Mesenchymal stem cell (in vitro differentiated cells and primary cell): ENCODE measurements around the gene HPD.

Source experiments
- DNase-seq: peaks from one replicate; pipeline ENCODE4 v3.0.0-alpha.2; 2013
- H2AFZ ChIP-seq: one replicate; pipeline ENCODE4 v1.6.1; 2013; ENCODE audit warnings: low read depth, mild to moderate bottlenecking, control low read depth, inconsistent platforms, low read length, moderate library complexity
- H2AK5ac ChIP-seq: 2 replicates; pipeline ENCODE4 v1.6.1; 2013; ENCODE audit warnings: low read length, moderate library complexity, mild to moderate bottlenecking, inconsistent platforms; ENCODE audit not compliant: severe bottlenecking
- H2BK120ac ChIP-seq: one replicate; pipeline ENCODE4 v1.6.1; 2013; ENCODE audit warnings: low read depth, mild to moderate bottlenecking, inconsistent platforms, low read length, moderate library complexity
- H2BK12ac ChIP-seq, 2 experiments: one replicate each; pipeline ENCODE4 v1.6.1; 2013; ENCODE audit warnings: inconsistent platforms in 2 of 2, low read length in 2 of 2, mild to moderate bottlenecking in 2 of 2, moderate library complexity in 2 of 2, control low read depth in 1 of 2
- H2BK15ac ChIP-seq: one replicate; pipeline ENCODE4 v1.6.1; 2013; ENCODE audit warnings: mild to moderate bottlenecking, low read depth, inconsistent platforms; ENCODE audit not compliant: poor library complexity, severe bottlenecking
- H2BK5ac ChIP-seq: 2 replicates; pipeline ENCODE4 v1.6.1; 2013; ENCODE audit warnings: low read depth, mild to moderate bottlenecking, low read length, control low read depth, inconsistent platforms; ENCODE audit not compliant: poor library complexity, severe bottlenecking
- H3K14ac ChIP-seq, 2 experiments: one replicate each; pipeline ENCODE4 v1.6.1; 2013; ENCODE audit warnings: inconsistent platforms in 2 of 2, low read length in 2 of 2, control low read depth in 1 of 2, mild to moderate bottlenecking in 1 of 2, moderate library complexity in 1 of 2
- H3K18ac ChIP-seq, 2 experiments: one replicate each; pipeline ENCODE4 v1.6.1; 2013; ENCODE audit warnings: inconsistent platforms in 2 of 2, low read length in 2 of 2, control low read depth in 1 of 2, low read depth in 1 of 2, mild to moderate bottlenecking in 1 of 2
- H3K23ac ChIP-seq, 2 experiments: one replicate each; pipeline ENCODE4 v1.6.1; 2013; ENCODE audit warnings: inconsistent platforms in 2 of 2, low read length in 2 of 2, mild to moderate bottlenecking in 2 of 2, moderate library complexity in 2 of 2, control low read depth in 1 of 2
- H3K27ac ChIP-seq: 2 replicates; pipeline ENCODE4 v1.5.1; 2013; ENCODE audit warnings: mild to moderate bottlenecking, moderate library complexity, low read length, control low read depth, inconsistent platforms; ENCODE audit not compliant: poor library complexity, severe bottlenecking
- H3K27me3 ChIP-seq, 2 experiments: 2 replicates each; pipeline versions ENCODE4 v1.6.1 to v1.7.0; 2013; ENCODE audit warnings: low read length in 2 of 2, mild to moderate bottlenecking in 2 of 2, moderate library complexity in 2 of 2, control low read depth in 1 of 2, inconsistent platforms in 1 of 2; ENCODE audit not compliant: control insufficient read depth in 1 of 2, insufficient read depth in 1 of 2
- H3K36me3 ChIP-seq, 2 experiments: 2 replicates each; pipeline versions ENCODE4 v1.6.1 to v1.7.0; 2013; ENCODE audit warnings: low read length in 2 of 2, control low read depth in 1 of 2, inconsistent platforms in 1 of 2, low read depth in 1 of 2, mild to moderate bottlenecking in 1 of 2; ENCODE audit not compliant: insufficient read depth in 2 of 2, control insufficient read depth in 1 of 2
- H3K4ac ChIP-seq, 2 experiments: one replicate each; pipeline ENCODE4 v1.6.1; 2013; ENCODE audit warnings: inconsistent platforms in 2 of 2, low read length in 2 of 2, mild to moderate bottlenecking in 2 of 2, moderate library complexity in 2 of 2, control low read depth in 1 of 2, low read depth in 1 of 2
- H3K4me1 ChIP-seq: 2 replicates; pipeline ENCODE4 v1.6.1; 2013; ENCODE audit warnings: low read depth, low read length, control low read depth; ENCODE audit not compliant: control insufficient read depth, insufficient read depth
- H3K4me2 ChIP-seq: 2 replicates; pipeline ENCODE4 v1.6.1; 2013; ENCODE audit warnings: low read length, mild to moderate bottlenecking, inconsistent platforms; ENCODE audit not compliant: poor library complexity, severe bottlenecking
- H3K4me3 ChIP-seq, 2 experiments: 2 replicates each; pipeline versions ENCODE4 v1.5.1 to v1.7.0; 2013; ENCODE audit warnings: low read length in 2 of 2, mild to moderate bottlenecking in 2 of 2, control low read depth in 1 of 2, low read depth in 1 of 2; ENCODE audit not compliant: insufficient read depth in 1 of 2
- H3K79me1 ChIP-seq: replicated peaks from 2 replicates; pipeline ENCODE4 v1.6.1; 2013; ENCODE audit warnings: mild to moderate bottlenecking, control low read depth, low read length, inconsistent platforms; ENCODE audit not compliant: poor library complexity, severe bottlenecking
- H3K9ac ChIP-seq: 2 replicates; pipeline ENCODE4 v1.7.0; 2013; ENCODE audit warnings: mild to moderate bottlenecking, low read length, moderate library complexity
- H3K9me3 ChIP-seq: 2 replicates; pipeline ENCODE4 v1.7.0; 2013; ENCODE audit warnings: mild to moderate bottlenecking, low read length; ENCODE audit not compliant: control insufficient read depth
- H4K8ac ChIP-seq: one replicate; pipeline ENCODE4 v1.6.1; 2013; ENCODE audit warnings: inconsistent platforms, mild to moderate bottlenecking, low read length, moderate library complexity
- H4K91ac ChIP-seq: one replicate; pipeline ENCODE4 v1.6.1; 2013; ENCODE audit warnings: mild to moderate bottlenecking, low read length, inconsistent platforms
- WGBS: methylation state at CpG from one replicate; pipeline ENCODE4 v1.1.7; 2013; ENCODE audit warnings: mixed read lengths; 5-methylcytosine and 5-hydroxymethylcytosine counted together

The HPD gene

DNA sequence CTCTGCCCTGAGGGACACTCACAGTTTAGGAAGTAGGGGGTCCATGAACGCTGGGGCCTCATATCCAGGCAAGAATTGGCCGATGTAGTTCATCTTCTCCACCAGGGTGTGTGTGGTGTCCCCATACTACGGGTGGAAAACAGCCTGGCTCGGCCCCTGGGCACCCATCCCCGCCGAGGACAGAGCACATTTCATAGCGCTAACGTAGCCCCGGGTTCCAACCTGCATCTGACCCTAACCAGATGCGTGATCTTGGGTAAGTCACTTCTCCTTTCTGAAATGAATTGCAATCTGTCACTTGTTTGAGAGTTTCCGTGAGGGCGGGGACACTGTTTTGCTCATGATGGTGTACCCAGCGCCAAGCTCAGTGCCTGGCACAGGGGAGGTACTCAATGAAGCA, 9.0 kb downstream of the HPD start:
- no peak overlapping the region for H3K4ac ChIP-seq
- no peak overlapping the region for H2BK15ac ChIP-seq
- DNase-seq = no peak
- no peaks in the 10 kb centered on the region for H3K79me1 ChIP-seq
- H3K27ac ChIP-seq = no peak overlapping the region
- 82% methylated on average over 13 of the region's 13 CpGs for WGBS
- H3K9ac ChIP-seq = no peak overlapping the region
- no peak overlapping the region for H2BK12ac ChIP-seq
- H3K18ac ChIP-seq = no peak overlapping the region
- H2AK5ac ChIP-seq = no peak overlapping the region
- H4K91ac ChIP-seq = no peak overlapping the region
- no peak overlapping the region for H2BK120ac ChIP-seq
- no peaks in the 10 kb centered on the region for H3K36me3 ChIP-seq
- no peak overlapping the region for H3K4me2 ChIP-seq
- H3K23ac ChIP-seq = no peak overlapping the region
- no peaks in the 10 kb centered on the region for H3K9me3 ChIP-seq
- no peak overlapping the region for H2BK5ac ChIP-seq
- no peak overlapping the region for H2AFZ ChIP-seq
- peaks cover 2% of the 10 kb centered on the region for H3K4me1 ChIP-seq
- no peak overlapping the region for H3K4me3 ChIP-seq
- no peak overlapping the region for H4K8ac ChIP-seq
- H3K14ac ChIP-seq = no peak overlapping the region
- H3K27me3 ChIP-seq = peaks cover 0 to 2% of the 10 kb centered on the region in 2 experiments

DNA sequence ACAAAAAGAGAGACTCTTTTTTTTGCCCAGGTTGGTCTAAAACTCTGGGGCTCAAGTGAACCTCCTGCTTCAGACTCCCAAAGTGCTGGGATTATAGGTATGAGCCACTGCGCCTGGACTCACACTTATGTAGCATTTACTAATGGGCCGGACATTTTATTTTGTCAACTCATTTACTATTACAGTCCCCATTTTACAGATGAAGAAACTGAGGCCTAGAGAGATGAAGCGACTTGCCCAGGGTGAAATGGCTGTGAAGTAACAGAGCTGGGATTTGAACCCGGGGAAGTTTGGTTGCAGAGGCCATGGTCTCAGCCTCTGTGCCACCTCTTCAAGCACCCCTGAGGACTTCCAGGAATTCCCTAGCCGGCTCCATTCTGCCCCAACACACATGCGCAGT, 9.4 kb downstream of the HPD start:
- H2BK15ac ChIP-seq = no peak overlapping the region
- H3K14ac ChIP-seq = no peak overlapping the region
- peaks cover 2% of the 10 kb centered on the region for H3K4me1 ChIP-seq
- H2BK5ac ChIP-seq = no peak overlapping the region
- H2BK120ac ChIP-seq = no peak overlapping the region
- no peaks in the 10 kb centered on the region for H3K79me1 ChIP-seq
- DNase-seq = no peak
- H3K9me3 ChIP-seq = no peaks in the 10 kb centered on the region
- H3K9ac ChIP-seq = no peak overlapping the region
- H3K18ac ChIP-seq = no peak overlapping the region
- no peak overlapping the region for H4K91ac ChIP-seq
- H3K27ac ChIP-seq = no peak overlapping the region
- WGBS = 94% methylated on average over 4 of the region's 6 CpGs
- H3K36me3 ChIP-seq = no peaks in the 10 kb centered on the region
- H4K8ac ChIP-seq = no peak overlapping the region
- H3K4ac ChIP-seq = no peak overlapping the region
- H3K4me2 ChIP-seq = no peak overlapping the region
- no peaks in the 10 kb centered on the region for H3K27me3 ChIP-seq
- no peak overlapping the region for H3K23ac ChIP-seq
- H2AFZ ChIP-seq = no peak overlapping the region
- H3K4me3 ChIP-seq = no peak overlapping the region
- H2BK12ac ChIP-seq = no peak overlapping the region
- H2AK5ac ChIP-seq = no peak overlapping the region

DNA sequence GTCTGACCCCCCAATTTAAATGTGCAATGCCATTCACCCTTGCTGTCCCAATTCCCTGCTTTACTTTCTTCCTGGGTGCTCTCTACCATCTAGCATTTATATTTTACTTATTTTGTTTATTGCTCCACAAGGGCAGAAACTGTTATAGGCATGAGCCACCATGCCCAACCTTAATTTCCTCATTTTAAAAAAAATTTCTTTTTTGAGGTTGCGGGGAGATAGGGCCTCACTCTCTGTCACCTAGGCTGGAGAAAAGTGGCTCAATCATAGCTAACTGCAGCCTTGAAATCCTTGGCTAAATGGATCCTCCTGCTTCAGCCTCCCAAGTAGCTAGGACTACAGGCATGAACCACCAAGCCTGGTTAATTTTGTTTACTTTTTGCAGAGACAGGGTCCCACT, 13.0 kb downstream of the HPD start:
- H2BK12ac ChIP-seq = no peak overlapping the region
- H3K4me1 ChIP-seq = peaks cover 2% of the 10 kb centered on the region
- H3K9ac ChIP-seq = no peak overlapping the region

DNA sequence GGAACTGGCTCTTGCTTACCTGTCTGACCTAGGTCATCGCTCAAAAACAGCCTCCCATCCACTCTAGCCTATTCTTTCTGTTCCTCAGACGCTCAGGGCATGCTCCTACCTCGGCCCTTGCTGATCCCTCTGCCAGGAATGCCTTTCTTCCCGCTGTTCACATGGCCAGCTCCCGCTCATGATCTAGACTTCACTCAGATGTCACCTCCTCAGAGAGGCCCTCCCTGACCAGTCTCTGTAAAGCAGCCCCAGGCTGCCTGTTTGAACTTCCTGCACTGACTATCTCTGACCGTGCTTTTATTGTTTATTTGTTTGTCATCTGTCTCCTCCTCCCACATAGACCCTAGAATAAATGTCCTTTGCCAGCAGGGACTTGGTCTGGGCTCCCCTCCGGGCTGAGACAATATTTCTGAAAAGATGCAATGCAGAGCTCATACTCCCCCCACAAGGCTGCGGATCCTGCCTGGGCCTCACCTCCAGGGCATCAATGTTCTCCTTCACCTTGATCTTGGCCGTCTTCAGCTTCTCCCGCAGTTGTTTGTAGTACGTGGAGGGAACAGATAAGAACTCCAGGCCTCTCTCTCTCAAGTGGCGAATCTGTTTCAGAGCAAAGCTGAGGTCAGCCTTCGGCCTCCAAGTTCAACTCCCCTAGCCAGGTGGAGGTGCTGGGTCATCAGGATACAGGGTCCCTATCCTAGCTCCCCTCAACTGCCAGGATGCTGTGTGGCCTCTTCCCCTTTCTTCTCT, 15.2 kb downstream of the HPD start:
- peak overlapping the region; percentile 28 for H2BK15ac ChIP-seq
- H3K14ac ChIP-seq = no peak overlapping the region
- no peak overlapping the region for H3K4me3 ChIP-seq
- H4K8ac ChIP-seq = peak overlapping the region; percentile 27
- peak overlapping the region; percentile 42 for H2AFZ ChIP-seq
- H3K4me2 ChIP-seq = no peak overlapping the region
- peak overlapping the region; percentile 68 for H4K91ac ChIP-seq
- H2BK120ac ChIP-seq = no peak overlapping the region
- H3K79me1 ChIP-seq = no peaks in the 10 kb centered on the region
- H3K23ac ChIP-seq = no peak overlapping the region
- peaks cover 3% of the 10 kb centered on the region for H3K4me1 ChIP-seq
- H3K9ac ChIP-seq = no peak overlapping the region
- H2BK5ac ChIP-seq = no peak overlapping the region
- H3K27ac ChIP-seq = no peak overlapping the region
- H2AK5ac ChIP-seq = no peak overlapping the region
- H3K36me3 ChIP-seq = no peaks in the 10 kb centered on the region
- H3K9me3 ChIP-seq = no peaks in the 10 kb centered on the region
- H2BK12ac ChIP-seq = no peak overlapping the region
- 55% methylated on average over 13 of the region's 13 CpGs for WGBS
- no peak overlapping the region for H3K4ac ChIP-seq
- H3K27me3 ChIP-seq = no peaks in the 10 kb centered on the region
- DNase-seq = no peak
- H3K18ac ChIP-seq = peak overlapping the region in 1 of 2 experiments; percentile 17

More for the DNA sequence above, 13.0 kb downstream of the HPD start:
- 100% methylated on average over 1 of the region's 1 CpG for WGBS
- Histone ChIP-seq H3K9me3 (no peaks in the 10 kb centered on the region), H2BK15ac (no peak overlapping the region), H3K23ac (no peak overlapping the region), H3K79me1 (no peaks in the 10 kb centered on the region), H3K4ac (no peak overlapping the region), H3K4me2 (no peak overlapping the region), H2AFZ (no peak overlapping the region), H4K91ac (no peak overlapping the region), H2BK5ac (no peak overlapping the region), H3K14ac (no peak overlapping the region), H3K4me3 (no peak overlapping the region), H2AK5ac (no peak overlapping the region), H3K27ac (no peak overlapping the region), H4K8ac (no peak overlapping the region), H3K27me3 (no peaks in the 10 kb centered on the region), H2BK120ac (no peak overlapping the region), H3K18ac (no peak overlapping the region), H3K36me3 (no peaks in the 10 kb centered on the region)
- DNase-seq = no peak
